DND-41 (cell line): ENCODE measurements around the gene TMEM204.
A peak's percentile ranks its signal among the peaks of the same experiment; 100 is the strongest.

Source experiments
- ATAC-seq: fragments of 200-7000 bp; cut with Tn5 transposase; 3 replicates; pipeline ENCODE4 v1.9.1; 2021; ENCODE audit warnings: low read depth; ENCODE audit not compliant: insufficient read depth
- DNase-seq: peaks from one replicate; pipeline ENCODE4 v3.0.0-alpha.2; 2020
- H2AFZ ChIP-seq: 2 replicates; pipeline ENCODE4 v1.6.0; 2012; ENCODE audit warnings: low read depth, low read length
- H3K27ac ChIP-seq: 2 replicates; pipeline ENCODE4 v1.5.1; 2012; ENCODE audit warnings: low read length, inconsistent platforms
- H3K27me3 ChIP-seq: fragments of 200-600 bp; sonication (generic); 2 replicates; pipeline ENCODE4 v1.6.0; 2012; ENCODE audit warnings: low read length, mild to moderate bottlenecking, inconsistent platforms; ENCODE audit not compliant: insufficient read depth, poor library complexity
- H3K36me3 ChIP-seq: 2 replicates; pipeline ENCODE4 v1.5.1; 2012; ENCODE audit warnings: low read length, inconsistent platforms; ENCODE audit not compliant: insufficient read depth
- H3K4me1 ChIP-seq: 2 replicates; pipeline ENCODE4 v1.5.1; 2012; ENCODE audit warnings: mild to moderate bottlenecking, low read length; ENCODE audit not compliant: insufficient read depth
- H3K4me2 ChIP-seq: 2 replicates; pipeline ENCODE4 v1.6.0; 2012; ENCODE audit warnings: mild to moderate bottlenecking, moderate library complexity, low read length, inconsistent platforms; ENCODE audit not compliant: insufficient read depth
- H3K4me3 ChIP-seq, 2 experiments: fragments of 200-600 bp in 1 of 2; shearing (Covaris generic) in 1 of 2; 2 replicates each; pipeline ENCODE4 v1.5.1; 2012 to 2016; ENCODE audit warnings: inconsistent platforms in 2 of 2, low read length in 2 of 2, mild to moderate bottlenecking in 2 of 2, low read depth in 1 of 2, moderate library complexity in 1 of 2
- H3K79me2 ChIP-seq: 2 replicates; pipeline ENCODE4 v1.6.0; 2012; ENCODE audit warnings: low read length, inconsistent platforms; ENCODE audit not compliant: insufficient read depth
- H3K9ac ChIP-seq: 2 replicates; pipeline ENCODE4 v1.6.0; 2012; ENCODE audit warnings: low read depth, mild to moderate bottlenecking, inconsistent platforms, low read length, moderate library complexity
- H3K9me3 ChIP-seq: 2 replicates; pipeline ENCODE4 v1.5.1; 2012; ENCODE audit warnings: low read length, moderate library complexity, mild to moderate bottlenecking, inconsistent platforms; ENCODE audit not compliant: insufficient read depth, severe bottlenecking
- H4K20me1 ChIP-seq: 2 replicates; pipeline ENCODE4 v1.6.0; 2012; ENCODE audit warnings: low read length; ENCODE audit not compliant: insufficient read depth
- EZH2 ChIP-seq: IDR thresholded peaks from 3 replicates; pipeline ENCODE4 v1.6.1; 2012; ENCODE audit warnings: borderline replicate concordance, low read depth, mild to moderate bottlenecking, moderate library complexity, low read length, inconsistent platforms; ENCODE audit not compliant: severe bottlenecking
- TF ChIP-seq, protein P1 (sequence below): IDR thresholded peaks from 2 replicates; pipeline ENCODE4 v1.5.1; 2012; ENCODE audit warnings: borderline replicate concordance, low read length, moderate library complexity, mild to moderate bottlenecking; ENCODE audit not compliant: poor library complexity, severe bottlenecking; ENCODE audit errors: extremely low read depth

Gene TMEM204

GRCh38 chr16:1494711-1495110 lies 38.8 kb upstream of the TMEM204 start:
- Histone ChIP-seq H3K27me3 (no peaks in the 10 kb centered on the region), H3K4me2 (peak overlapping the region; percentile 88), H3K9ac (peak overlapping the region; percentile 97; the same call in 1 of the 2 replicates), H3K4me1 (peaks cover 32% of the 10 kb centered on the region), H3K79me2 (peaks cover 45% of the 10 kb centered on the region), H3K4me3 (peak overlapping the region in 1 of 2 experiments; percentile 93; a peak in 2 of 4 replicates), H4K20me1 (peaks cover 30% of the 10 kb centered on the region), H3K27ac (no peak overlapping the region), H2AFZ (no peak overlapping the region), H3K36me3 (peaks cover 57% of the 10 kb centered on the region), H3K9me3 (no peaks in the 10 kb centered on the region)
- ATAC-seq = no peak
- no peak for TF ChIP-seq EZH2
- TF ChIP-seq, protein P1, sequence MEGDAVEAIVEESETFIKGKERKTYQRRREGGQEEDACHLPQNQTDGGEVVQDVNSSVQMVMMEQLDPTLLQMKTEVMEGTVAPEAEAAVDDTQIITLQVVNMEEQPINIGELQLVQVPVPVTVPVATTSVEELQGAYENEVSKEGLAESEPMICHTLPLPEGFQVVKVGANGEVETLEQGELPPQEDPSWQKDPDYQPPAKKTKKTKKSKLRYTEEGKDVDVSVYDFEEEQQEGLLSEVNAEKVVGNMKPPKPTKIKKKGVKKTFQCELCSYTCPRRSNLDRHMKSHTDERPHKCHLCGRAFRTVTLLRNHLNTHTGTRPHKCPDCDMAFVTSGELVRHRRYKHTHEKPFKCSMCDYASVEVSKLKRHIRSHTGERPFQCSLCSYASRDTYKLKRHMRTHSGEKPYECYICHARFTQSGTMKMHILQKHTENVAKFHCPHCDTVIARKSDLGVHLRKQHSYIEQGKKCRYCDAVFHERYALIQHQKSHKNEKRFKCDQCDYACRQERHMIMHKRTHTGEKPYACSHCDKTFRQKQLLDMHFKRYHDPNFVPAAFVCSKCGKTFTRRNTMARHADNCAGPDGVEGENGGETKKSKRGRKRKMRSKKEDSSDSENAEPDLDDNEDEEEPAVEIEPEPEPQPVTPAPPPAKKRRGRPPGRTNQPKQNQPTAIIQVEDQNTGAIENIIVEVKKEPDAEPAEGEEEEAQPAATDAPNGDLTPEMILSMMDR = no peak
- DNase-seq = no peak

- H3K4me2 ChIP-seq = peak overlapping the region; percentile 88; the same call in 1 of the 2 replicates
- TF ChIP-seq, protein P1 = no peak
- no peak for TF ChIP-seq EZH2
- ATAC-seq = no peak
- H3K4me3 ChIP-seq = 0 out of 4 replicates have a peak overlapping the region, but pooled peaks of 1 of the 2 experiments have one; percentile 93
- peaks cover 45% of the 10 kb centered on the region for H3K79me2 ChIP-seq
- peaks cover 64% of the 10 kb centered on the region for H3K36me3 ChIP-seq
- no peak overlapping the region for H3K27ac ChIP-seq
- peak overlapping the region; percentile 15; the same call in 1 of the 2 replicates for H3K9ac ChIP-seq
- peaks cover 32% of the 10 kb centered on the region for H4K20me1 ChIP-seq
- H3K4me1 ChIP-seq = peaks cover 32% of the 10 kb centered on the region
- H3K9me3 ChIP-seq = no peaks in the 10 kb centered on the region
- DNase-seq = no peak
- H2AFZ ChIP-seq = no peak overlapping the region
- H3K27me3 ChIP-seq = no peaks in the 10 kb centered on the region
These were observed 38.1 kb upstream of the TMEM204 start for GRCh38 chr16:1495211-1495888.

DNA sequence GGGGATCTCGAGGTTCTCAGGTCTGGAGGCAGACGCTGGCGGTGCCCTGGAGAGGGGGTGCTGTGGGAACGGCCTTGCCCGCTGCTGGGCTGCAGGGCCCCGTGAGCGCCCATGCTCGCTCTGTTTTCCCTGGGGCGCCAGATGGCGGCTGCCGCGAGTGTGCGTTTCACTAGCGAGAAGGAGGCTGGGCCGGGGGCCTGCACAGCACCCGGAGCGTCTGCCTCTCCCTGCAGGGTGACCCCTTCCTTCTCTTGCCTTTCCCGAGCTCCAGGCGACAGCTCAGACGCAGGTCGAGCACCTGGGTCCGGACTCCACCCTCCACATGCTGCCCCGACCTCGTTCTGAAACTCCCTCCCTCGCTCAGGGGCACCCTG lies 37.6 kb upstream of the TMEM204 start:
- Histone ChIP-seq H3K4me3 (no peak overlapping the region), H3K27ac (no peak overlapping the region), H3K9me3 (no peaks in the 10 kb centered on the region), H3K4me1 (peaks cover 32% of the 10 kb centered on the region), H2AFZ (no peak overlapping the region), H4K20me1 (peaks cover 32% of the 10 kb centered on the region), H3K36me3 (peaks cover 68% of the 10 kb centered on the region), H3K9ac (no peak overlapping the region), H3K27me3 (no peaks in the 10 kb centered on the region), H3K79me2 (peaks cover 45% of the 10 kb centered on the region), H3K4me2 (no peak overlapping the region; the same call in 1 of the 2 replicates)
- no peak for TF ChIP-seq EZH2
- TF ChIP-seq, protein P1 = no peak
- ATAC-seq (no peak), DNase-seq (no peak)
